GM12865 (cell line): ENCODE results near the gene CREM.

Experiments used
- DNase-seq: peaks from one replicate; pipeline ENCODE4 v3.0.0; 2010; ENCODE audit warnings: low read depth
- H3K4me3 ChIP-seq: 2 replicates; pipeline ENCODE4 v1.5.1; 2011; ENCODE audit warnings: mild to moderate bottlenecking, low read depth, low read length, control low read depth
- CTCF ChIP-seq: IDR thresholded peaks from 2 replicates; pipeline ENCODE4 v1.5.1; 2011; ENCODE audit warnings: low read length, control low read depth, low read depth, inconsistent platforms; ENCODE audit not compliant: insufficient read depth; ENCODE audit errors: missing control alignments

Gene CREM

GRCh38 chr10:35124540-35124939 lies 2.1 kb upstream of the CREM start:
- H3K4me3 ChIP-seq, result no peak overlapping the region
- DNase-seq, result no peak
- TF ChIP-seq CTCF, result no peak

- no peak for DNase-seq
- H3K4me3 ChIP-seq, result peak overlapping the region; percentile 95
- TF ChIP-seq CTCF, result no peak
Measured at GRCh38 chr10:35126062-35126529, 550 bp upstream of the CREM start.

- DNase-seq, result peak; percentile 68
- peak overlapping the region; percentile 95 for H3K4me3 ChIP-seq
- no peak for TF ChIP-seq CTCF
Measured at GRCh38 chr10:35127289-35127891, 744 bp downstream of the CREM start.

GRCh38 chr10:35129185-35129674 lies 2.6 kb downstream of the CREM start:
- DNase-seq, result no peak
- TF ChIP-seq CTCF, result no peak
- peak overlapping the region; percentile 95 for H3K4me3 ChIP-seq

- DNase-seq, result no peak
Measured at GRCh38 chr10:35130663-35131062, 4.0 kb downstream of the CREM start.

GRCh38 chr10:35132727-35133126 lies 6.1 kb downstream of the CREM start:
- no peak for TF ChIP-seq CTCF
- peak overlapping the region; percentile 63 for H3K4me3 ChIP-seq
- no peak for DNase-seq

More at GRCh38 chr10:35130663-35131062, 4.0 kb downstream of the CREM start:
- no peak for TF ChIP-seq CTCF
- peak overlapping the region; percentile 95 for H3K4me3 ChIP-seq

GRCh38 chr10:35133586-35133985 lies 6.9 kb downstream of the CREM start:
- DNase-seq, result no peak
- no peak for TF ChIP-seq CTCF

More at GRCh38 chr10:35133586-35133985, 6.9 kb downstream of the CREM start:
- H3K4me3 ChIP-seq, result no peak overlapping the region
